NCI-H446 treated with DMSO at 0.1 percent for 48 hours (cell line): ENCODE results near the gene SASH3.

Source experiments
- DNase-seq: peaks from one replicate; lab custom pipeline; 2025; lab: John Stamatoyannopoulos, UW

Gene SASH3

GRCh38 chrX:129760155-129760554 lies 19.6 kb upstream of the SASH3 start:
- DNase-seq: no peak

- DNase-seq: no peak
Measured at GRCh38 chrX:129760981-129761380, 18.8 kb upstream of the SASH3 start.

- DNase-seq: no peak
Measured at GRCh38 chrX:129761596-129761995, 18.2 kb upstream of the SASH3 start.

GRCh38 chrX:129762448-129762847 lies 17.3 kb upstream of the SASH3 start:
- no peak for DNase-seq

- DNase-seq: no peak
Measured at GRCh38 chrX:129763666-129764065, 16.1 kb upstream of the SASH3 start.

- no peak for DNase-seq
Measured at GRCh38 chrX:129768186-129768585, 11.6 kb upstream of the SASH3 start.

- no peak for DNase-seq
Measured at GRCh38 chrX:129768586-129769466, 10.9 kb upstream of the SASH3 start.

- DNase-seq: no peak
Measured at GRCh38 chrX:129769467-129770154, 10.1 kb upstream of the SASH3 start.

GRCh38 chrX:129771266-129771995 lies 8.3 kb upstream of the SASH3 start:
- no peak for DNase-seq

GRCh38 chrX:129772796-129773431 lies 6.8 kb upstream of the SASH3 start:
- no peak for DNase-seq

GRCh38 chrX:129773649-129774458 lies 5.9 kb upstream of the SASH3 start:
- DNase-seq: no peak

GRCh38 chrX:129777218-129778030 lies 2.3 kb upstream of the SASH3 start:
- no peak for DNase-seq

- no peak for DNase-seq
Measured at GRCh38 chrX:129779086-129779672, 570 bp upstream of the SASH3 start.

- peak; percentile 31 for DNase-seq
Measured at GRCh38 chrX:129780441-129781105, 824 bp downstream of the SASH3 start.

GRCh38 chrX:129781134-129781672 lies 1.5 kb downstream of the SASH3 start:
- peak; percentile 34 for DNase-seq

GRCh38 chrX:129781680-129782495 lies 2.1 kb downstream of the SASH3 start:
- DNase-seq: no peak

GRCh38 chrX:129782706-129783105 lies 3.0 kb downstream of the SASH3 start:
- no peak for DNase-seq

- no peak for DNase-seq
Measured at GRCh38 chrX:129783291-129783713, 3.6 kb downstream of the SASH3 start.
